Stomach (tissue), 4 donors: ENCODE results near the gene TOR4A.

Experiments
- EP300 ChIP-seq: sonication (generic); formaldehyde crosslinking; IDR thresholded peaks from one replicate; pipeline ENCODE4 v1.6.1; 2017; ENCODE audit warnings: antibody characterized with exemption
- TF ChIP-seq, protein P1 (sequence below), 7 experiments: fragments of 450-650 bp in 4 of 7; fragments of 200-600 bp in 3 of 7; sonication (generic) in 3 of 7; IDR thresholded peaks; one replicate each; pipeline ENCODE4 v1.5.1; 2016 to 2019; ENCODE audit warnings: antibody characterized with exemption in 7 of 7, control low read depth in 2 of 7, mild to moderate bottlenecking in 1 of 7

DNA sequence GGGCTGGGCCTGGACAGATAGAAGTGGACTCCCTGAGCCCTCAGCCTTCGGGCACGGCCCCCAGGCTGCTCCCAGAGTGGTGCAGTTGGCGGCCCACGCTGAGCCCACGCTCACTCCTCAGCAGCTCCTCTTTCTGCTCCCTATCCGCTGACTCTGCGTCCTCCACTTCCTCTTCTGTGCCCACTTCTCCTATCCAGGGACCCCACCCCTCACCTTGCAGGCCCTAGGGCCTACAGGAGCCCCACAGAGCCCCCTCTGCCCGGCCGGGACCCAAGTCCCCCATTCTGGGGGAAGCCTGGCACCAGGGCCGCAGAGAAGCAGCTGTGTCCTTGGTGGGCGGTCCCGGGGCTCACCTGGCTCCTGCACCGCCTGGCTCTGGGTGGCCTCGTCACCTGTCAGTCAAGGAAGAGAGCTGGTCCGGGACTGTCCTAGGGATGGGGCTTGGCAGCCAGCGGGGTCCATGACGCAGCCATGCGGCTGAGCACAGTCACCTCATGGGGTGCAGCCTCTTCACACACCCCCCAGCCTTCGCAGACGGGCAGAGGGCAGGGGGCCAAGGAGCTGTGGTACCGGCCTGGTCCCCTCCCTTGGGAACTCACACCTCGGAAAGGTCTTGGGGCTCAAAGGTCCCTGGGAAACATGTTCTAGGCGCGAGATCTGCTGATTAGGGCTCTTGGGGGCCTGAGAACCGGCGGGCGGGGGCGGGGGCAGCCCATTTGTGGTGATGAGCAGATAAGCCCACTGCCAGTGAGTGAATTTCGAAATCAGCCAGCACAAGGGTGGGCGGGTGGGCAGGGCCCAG is 29.9 kb downstream of the TOR4A start:
- TF ChIP-seq EP300 = no peak
- TF ChIP-seq, protein P1, sequence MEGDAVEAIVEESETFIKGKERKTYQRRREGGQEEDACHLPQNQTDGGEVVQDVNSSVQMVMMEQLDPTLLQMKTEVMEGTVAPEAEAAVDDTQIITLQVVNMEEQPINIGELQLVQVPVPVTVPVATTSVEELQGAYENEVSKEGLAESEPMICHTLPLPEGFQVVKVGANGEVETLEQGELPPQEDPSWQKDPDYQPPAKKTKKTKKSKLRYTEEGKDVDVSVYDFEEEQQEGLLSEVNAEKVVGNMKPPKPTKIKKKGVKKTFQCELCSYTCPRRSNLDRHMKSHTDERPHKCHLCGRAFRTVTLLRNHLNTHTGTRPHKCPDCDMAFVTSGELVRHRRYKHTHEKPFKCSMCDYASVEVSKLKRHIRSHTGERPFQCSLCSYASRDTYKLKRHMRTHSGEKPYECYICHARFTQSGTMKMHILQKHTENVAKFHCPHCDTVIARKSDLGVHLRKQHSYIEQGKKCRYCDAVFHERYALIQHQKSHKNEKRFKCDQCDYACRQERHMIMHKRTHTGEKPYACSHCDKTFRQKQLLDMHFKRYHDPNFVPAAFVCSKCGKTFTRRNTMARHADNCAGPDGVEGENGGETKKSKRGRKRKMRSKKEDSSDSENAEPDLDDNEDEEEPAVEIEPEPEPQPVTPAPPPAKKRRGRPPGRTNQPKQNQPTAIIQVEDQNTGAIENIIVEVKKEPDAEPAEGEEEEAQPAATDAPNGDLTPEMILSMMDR (IDR thresholded peaks at IDR 0.05) = no peak
